Right kidney (tissue), 9 donors: ENCODE measurements around the gene NUDT8.

Experiments used
- DNase-seq: peaks from one replicate; pipeline ENCODE4 v3.0.0-alpha.2; 2016
- long read RNA-seq, 8 donors: transcript quantifications; one replicate each; lab custom pipeline, GENCODE V29; 2026

Gene NUDT8, protein sequence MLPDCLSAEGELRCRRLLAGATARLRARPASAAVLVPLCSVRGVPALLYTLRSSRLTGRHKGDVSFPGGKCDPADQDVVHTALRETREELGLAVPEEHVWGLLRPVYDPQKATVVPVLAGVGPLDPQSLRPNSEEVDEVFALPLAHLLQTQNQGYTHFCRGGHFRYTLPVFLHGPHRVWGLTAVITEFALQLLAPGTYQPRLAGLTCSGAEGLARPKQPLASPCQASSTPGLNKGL
- long read RNA-seq, donor 1, partial matches to known transcripts, result 0 of 5 reads
- long read RNA-seq, donor 1, other reads (novel, unspliced or antisense), result 0 of 5 reads
- long read RNA-seq, donor 2, transcript NUDT8-202 (4 exons, 728 nt), result major isoform, 5 of 5 reads
- long read RNA-seq, donor 2, partial matches to known transcripts, result 0 of 5 reads
- long read RNA-seq, donor 2, other reads (novel, unspliced or antisense), result 0 of 5 reads
- long read RNA-seq, donor 3, partial matches to known transcripts, result 0 of 4 reads
- long read RNA-seq, donor 3, other reads (novel, unspliced or antisense), result 0 of 4 reads
- long read RNA-seq, donor 4, partial matches to known transcripts, result 0 of 5 reads
- long read RNA-seq, donor 4, other reads (novel, unspliced or antisense), result 0 of 5 reads
- long read RNA-seq, donor 5, transcript NUDT8-202 (4 exons, 728 nt), result major isoform, 5 of 8 reads
- long read RNA-seq, donor 5, partial matches to known transcripts, result 0 of 8 reads
- long read RNA-seq, donor 5, other reads (novel, unspliced or antisense), result 0 of 8 reads
- long read RNA-seq, donor 6, partial matches to known transcripts, result 0 of 4 reads
- long read RNA-seq, donor 6, other reads (novel, unspliced or antisense), result 0 of 4 reads
- long read RNA-seq, donor 7, transcript NUDT8-202 (4 exons, 728 nt), result major isoform, 14 of 17 reads
- long read RNA-seq, donor 7, partial matches to known transcripts, result 0 of 17 reads
- long read RNA-seq, donor 7, other reads (novel, unspliced or antisense), result 0 of 17 reads
- long read RNA-seq, donor 8, transcript NUDT8-202 (4 exons, 728 nt), result major isoform, 6 of 6 reads
- long read RNA-seq, donor 8, partial matches to known transcripts, result 0 of 6 reads
- long read RNA-seq, donor 8, other reads (novel, unspliced or antisense), result 0 of 6 reads

DNA sequence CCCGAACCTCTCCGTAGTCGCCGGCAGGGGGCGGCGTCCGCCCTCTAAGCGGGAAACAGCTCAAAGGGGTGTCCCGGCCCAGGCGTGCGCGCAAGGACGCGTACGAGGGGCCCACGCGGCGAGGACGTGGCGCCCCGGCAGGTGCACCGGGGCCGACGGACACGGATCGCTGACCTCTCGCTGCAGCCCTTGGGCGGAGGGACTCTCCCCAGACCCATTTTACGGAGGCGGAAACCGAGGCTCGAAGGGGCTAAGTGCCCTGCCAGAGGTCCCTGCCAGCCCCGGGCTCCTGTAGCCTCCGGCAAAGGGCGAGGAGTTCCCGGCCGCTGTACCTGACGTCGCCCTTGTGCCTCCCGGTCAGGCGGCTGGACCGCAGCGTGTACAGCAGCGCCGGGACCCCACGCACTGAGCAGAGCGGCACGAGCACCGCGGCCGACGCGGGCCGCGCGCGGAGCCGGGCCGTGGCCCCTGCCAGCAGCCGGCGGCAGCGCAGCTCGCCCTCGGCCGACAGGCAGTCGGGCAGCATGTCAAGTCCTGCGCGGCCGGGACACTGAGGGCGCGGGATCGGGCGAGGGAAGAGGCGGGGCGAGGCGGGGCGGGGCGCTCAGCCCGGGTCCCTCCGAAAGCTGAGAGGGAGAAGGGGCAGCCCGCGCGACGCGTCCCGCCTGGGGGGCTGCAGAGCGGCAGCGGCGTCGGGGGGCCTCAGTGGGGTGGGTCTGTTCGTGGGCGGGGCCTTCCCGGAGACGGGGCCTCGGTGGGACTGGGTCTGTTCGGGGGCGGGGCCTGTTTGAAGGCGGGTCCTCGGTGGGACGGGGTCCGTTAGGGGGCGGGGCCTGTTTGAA lies at the start of gene NUDT8:
TSS of gene NUDT8 (minus strand) at position 552 of the 842 bp plus-strand sequence. CDS start at position 526, 26 bp downstream.
- DNase-seq, result peak; percentile 84

DNA sequence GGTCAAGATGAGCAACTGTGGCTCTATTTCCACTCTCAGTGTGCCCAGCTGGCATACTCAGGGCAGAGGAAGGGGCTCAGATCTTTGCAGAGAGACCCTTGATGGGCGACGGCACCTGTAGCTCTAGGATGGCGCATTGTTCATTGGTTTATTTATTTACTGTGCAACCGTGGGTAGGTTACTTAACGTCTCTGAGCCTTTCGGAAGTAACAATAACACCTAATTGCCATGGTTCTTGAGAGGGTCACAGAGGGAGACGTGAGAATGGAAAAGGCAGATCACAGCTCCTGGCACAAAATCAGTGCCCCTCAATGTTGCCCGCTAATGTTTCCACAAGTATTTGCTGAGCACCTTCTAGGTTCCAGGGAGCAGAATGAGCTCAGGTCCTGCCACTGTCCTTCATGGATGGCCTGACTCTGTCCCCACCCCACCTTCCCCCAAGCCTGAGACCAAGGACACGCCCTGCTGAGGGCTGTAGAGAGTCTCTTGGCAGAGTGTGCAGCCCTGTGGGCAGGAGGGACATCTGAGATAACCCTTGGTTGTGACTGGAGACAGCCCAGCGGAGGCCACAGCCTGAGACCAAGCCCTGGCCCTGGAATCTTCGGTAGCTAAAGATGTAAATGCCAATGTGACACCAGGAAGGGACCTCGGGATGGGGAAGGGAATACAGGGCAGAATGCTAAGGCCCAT lies 45.5 kb upstream of the NUDT8 start:
- no peak for DNase-seq

DNA sequence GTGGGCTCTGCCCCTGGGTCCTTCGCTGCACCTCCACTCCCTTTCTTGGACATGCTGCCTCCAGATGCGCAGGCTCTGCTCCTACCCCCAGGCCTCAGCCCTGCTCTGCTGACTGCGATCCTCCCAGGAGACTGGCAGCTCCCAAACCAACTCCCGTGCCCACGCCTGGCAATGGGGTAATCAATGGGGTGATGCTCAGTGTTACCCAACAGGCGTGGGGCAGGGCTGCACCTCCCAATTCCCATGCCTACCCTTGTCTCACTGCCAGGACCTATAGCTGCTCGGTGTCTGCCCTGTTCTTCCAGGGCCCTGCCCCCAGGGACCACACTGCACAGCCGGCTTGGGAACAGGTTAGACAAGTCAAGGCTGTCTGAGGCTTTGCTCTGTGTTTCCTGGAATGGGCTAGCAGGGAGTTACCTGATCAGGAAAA lies 44.7 kb upstream of the NUDT8 start, which contains the start of gene ALDH3B2:
TSS of gene ALDH3B2 (minus strand) at position 182 of the 430 bp plus-strand sequence. CDS start 7,688 bp downstream, outside the sequence.
- DNase-seq, result no peak

DNA sequence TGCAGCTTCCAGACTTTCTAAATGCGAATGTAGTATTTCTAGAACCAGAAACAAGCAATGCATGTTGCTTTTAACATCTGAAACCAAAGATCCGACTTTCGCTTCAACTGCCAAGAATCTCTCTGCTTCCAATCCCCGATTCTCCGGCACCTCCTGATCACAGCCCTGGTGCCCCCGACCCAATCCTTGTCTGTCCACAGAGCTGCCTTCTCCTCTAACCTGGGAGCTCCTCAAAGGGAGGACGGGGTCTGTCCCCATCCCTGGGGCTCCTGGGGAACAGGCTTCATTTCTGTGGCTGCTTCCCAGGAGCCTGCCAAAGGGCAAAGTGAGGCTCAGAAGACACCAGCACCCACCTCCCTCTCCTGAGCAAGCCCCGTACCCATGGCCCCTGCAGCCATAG lies 44.2 kb upstream of the NUDT8 start:
- no peak for DNase-seq

DNA sequence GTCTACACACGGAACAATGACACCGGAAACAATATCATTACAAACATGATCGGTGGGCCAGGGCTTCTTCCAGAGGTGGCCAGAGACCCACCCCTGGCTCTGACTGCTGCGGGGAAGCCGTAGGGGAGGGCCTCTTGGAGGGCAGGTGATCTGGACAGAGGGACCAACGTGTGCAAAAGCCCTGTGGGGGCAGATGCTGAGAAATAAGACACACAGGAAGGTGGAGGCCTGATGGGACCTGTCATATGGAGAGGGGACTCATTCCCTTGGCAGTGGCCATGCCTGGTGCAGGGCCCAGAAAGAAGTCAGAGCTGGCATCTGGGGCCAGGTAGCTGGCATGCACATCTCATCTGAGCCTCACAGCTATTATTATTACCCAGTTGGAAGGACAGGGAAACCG lies 43.6 kb upstream of the NUDT8 start:
- DNase-seq, result no peak

DNA sequence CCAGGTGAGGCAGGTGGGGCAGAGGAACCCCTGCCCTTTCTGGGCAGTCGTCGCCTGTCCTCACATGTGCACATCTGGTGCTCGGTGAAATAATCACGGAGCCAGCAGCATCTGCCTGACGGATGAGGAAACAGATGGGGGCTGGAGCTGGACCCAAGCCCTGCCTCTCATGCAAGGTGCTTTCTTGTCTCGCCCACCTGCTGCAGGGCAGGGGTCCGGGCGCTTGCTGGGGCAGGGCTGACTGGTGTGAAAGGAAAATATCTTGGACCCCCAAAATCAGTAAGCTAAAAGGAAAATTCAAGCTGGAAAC lies 41.4 kb upstream of the NUDT8 start:
- no peak for DNase-seq

DNA sequence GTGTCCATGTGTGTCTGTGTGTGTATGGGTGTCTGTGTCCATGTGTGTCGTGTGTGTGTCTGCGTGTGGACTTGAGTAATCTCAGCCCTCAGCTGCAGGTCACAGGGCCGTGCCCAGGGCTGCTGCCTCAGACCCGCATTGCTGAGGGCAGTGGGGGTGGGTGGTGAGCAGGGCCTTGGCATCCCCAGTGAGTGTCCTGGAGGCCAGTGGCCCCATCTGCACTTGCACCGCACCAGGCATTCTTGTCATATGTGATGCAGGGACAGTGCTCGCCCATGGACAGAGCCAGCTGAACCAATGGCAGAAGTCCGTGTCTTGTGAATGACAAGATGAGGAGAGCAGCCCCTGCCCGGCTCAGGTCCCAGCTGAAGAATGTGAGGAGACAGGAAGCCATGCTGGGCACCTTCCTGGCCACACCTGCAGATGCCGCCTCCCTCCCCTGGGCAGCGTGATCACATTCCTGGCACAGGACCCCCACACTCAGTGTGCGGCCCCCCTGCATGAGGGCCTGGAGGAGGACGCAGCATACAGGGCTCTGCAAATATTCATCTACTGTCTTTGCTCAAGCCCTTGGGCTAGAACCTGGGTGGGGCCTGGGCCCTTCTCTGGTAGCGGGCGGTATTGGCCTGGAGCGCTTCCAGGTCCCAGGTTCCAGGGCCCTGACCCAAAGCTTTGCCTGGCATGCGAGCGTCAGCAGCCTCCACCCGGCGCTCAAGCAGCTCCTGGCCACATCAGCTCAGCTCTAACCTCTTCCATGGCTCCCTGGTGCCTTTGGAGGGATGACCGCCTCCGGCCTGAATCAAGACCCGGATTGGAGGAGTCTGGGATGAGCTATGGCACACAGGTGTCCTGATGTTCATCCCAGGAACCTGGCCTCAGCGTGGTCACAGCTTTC lies 40.8 kb upstream of the NUDT8 start:
- DNase-seq, result no peak

DNA sequence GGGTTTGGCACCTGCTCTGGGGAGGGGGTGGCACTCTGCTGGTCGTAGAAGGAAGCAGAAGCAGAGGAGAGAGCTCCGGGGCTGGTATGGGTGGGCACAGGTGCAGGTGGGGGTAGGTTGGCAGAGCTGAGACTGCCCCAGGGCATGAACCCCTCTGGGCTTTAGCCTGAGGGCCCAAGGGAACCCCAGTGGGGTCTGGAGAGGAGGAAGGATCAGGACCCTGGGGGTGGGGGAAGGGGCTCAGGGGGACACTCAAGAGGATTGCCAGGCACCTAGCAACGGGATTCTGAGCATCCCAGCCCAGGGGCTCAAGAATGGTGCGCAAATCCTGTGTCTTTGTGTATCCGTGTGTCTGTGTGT lies 38.4 kb upstream of the NUDT8 start:
- no peak for DNase-seq

DNA sequence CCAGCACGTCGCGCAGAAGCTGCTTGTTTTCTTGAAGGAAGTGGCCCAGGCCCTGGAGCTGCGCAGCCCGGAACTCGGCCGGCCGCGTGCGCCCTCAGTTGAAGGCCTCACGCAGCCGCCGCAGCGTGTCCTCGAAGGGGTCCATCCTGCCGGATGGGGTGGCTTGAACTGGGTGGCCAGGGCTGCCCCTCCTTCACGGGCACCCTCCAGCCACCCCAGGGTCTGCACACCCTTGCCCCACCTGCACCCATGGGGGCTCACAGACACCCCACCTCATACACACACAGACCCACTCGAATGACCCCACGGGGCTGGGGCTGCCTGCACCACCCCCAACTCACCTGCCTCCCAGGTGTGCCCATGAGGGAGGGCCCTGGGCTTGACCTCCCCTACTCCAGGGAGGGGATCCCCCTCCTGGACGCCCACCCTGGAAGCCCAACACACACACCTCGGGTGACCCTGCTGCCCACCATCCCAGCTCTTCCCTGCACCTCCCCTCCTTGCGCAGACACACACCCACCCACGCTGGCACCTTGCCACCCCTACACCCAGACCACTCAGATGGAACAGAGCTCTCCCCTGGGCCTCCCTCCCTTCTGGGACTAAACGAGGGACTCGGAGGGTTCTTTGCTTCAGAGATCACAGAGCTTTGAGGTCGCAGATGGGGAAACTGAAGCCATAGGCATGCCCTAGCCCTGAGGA lies 37.9 kb upstream of the NUDT8 start:
- DNase-seq, result no peak

DNA sequence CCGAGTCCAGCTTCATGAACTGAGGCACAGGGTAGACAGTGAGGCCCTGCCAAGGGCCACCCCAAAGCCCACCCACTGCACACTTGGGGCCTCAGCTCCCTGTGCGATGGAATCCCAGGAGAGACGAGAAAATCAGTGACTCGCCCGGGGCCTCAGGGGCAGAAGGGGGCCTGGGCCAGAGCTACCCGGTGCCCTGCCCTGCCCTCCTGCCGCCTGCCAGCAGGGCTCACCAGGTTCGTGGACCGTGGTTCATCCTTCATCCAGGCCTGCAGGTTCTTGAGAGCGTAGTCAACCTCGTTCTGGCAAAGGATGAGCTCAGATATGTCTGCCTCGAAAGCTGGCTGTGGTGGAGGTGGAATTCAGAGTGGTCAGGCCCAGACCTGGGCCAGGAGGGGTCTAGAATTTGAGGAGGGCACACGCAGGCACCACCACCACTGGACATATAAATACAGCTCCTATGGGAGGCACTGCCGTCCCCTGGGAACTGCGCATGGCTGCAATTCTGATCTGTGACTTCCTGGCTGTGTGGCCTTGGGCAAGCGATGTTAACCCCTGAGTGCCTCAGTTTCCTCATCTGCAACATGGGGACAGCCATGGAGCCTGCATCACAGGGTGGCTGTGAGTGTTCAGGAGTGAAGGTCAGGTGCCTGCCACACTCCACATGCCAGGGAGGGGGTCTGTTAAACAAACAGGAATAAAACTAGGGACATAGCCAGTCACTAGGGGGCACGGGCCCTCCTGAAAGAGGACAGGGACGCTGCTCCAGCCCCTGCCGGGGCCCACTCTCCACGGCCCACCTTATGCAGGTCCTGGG lies 37.1 kb upstream of the NUDT8 start:
- no peak for DNase-seq

DNA sequence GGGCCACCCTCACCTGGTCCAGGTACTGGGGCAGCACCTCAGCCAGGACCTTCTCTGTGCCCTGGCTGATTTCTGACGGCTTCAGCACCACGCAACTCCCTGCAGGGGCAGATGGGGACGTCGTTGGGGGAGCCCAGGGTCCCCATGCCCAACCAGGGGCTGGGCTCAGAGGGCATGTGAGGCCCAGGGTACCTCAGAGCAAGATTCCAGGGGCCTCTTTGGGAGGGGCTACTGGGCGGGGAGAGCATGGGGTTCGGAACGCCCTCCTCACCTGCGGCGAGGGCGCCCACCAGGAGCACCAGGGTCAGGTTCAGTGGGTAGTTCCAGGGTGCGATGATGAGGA lies 36.5 kb upstream of the NUDT8 start:
- no peak for DNase-seq

DNA sequence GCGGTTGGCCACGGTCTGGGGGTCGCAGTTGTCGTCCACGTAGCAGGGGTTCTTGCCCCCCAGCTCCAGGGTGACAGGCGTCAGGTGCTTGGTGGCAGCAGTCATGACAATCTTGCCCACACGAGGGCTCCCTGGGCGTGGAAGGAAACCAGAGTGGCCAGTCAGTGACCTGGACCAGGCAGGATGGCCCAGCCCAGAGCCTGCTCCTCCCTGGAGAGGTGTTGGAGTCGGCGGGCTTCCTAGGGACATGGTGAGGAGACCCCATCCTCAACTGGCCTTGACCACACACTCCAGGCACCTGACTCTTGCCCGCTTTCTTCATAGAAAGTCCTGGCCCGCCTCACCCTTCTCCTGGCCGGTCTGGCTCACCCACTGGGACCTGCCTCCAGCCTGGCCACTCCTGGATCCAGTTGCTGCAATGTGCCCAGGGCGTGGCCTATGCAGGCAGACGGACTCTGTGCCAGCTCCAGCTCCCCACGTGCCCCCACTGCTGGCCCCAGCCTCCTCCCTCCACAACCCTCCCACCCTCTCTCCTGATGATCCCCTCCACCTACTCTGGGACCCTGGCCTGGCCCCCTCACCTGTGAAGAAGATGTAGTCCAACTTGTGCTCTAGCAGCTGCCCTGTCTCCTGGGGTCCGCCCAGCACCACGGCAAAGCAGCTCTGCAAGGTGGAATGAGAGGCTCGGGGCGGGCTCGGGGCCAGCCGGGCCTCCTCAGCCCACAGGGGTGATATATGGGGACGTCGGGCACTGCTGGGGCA lies 36.0 kb upstream of the NUDT8 start:
- no peak for DNase-seq

DNA sequence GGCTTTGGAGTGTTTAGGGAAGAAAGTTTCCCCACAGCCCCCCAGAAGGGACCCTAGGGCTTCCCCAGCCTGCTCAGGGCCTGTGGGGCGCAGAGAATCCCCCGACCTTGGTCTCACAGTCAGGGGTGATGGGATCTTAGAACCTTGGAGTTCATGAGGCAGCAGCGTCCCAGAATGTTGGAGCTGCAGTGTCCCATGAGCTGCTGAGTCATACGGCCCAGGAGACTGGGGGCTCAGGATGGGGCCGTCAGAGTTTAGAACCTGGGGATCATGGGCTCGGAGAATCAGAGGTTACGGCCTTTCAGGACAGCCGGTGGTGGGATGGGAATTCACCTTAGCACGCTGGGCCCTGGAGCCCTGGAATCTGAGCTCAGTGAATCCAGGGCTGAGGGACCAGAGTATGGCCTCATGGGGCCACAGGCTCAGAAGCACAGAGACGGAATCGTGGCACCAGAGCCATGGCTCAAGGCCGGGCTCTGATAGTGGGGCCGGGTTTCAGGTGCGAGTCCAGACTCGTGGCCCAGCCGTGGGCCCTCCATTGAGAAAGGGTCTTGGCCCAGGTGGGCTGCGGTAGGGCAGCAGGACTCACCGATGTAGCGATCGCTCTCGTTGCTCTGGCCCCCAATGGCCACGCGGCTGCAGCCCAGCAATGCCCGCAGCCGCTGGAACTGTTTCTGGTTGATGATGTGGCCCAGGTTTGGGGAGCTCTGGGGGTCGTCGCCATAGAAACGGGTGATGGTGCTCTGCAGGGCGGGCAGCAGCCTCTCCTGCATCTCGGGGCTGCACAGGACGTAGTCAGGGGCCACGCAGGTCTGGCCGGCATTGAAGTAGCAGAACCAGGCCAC lies 35.2 kb upstream of the NUDT8 start:
- DNase-seq, result no peak

DNA sequence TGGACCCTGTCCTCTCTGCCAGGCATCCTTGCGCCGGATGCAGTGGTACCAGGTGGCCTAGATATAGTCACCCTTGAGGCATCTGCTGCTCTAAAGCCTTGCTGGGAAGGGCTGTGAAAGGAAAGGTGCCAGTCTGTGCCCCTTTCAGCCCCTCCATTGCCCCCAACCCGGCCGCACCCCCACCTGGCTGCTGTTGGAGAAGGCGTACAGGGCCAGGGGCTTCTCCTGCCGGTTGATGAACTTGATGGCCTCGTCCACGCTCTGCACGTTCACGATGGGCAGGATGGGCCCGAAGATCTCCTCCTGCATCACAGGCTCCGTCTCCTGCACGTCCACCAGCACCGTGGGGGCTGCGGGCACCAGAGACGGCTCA lies 34.5 kb upstream of the NUDT8 start:
- no peak for DNase-seq

DNA sequence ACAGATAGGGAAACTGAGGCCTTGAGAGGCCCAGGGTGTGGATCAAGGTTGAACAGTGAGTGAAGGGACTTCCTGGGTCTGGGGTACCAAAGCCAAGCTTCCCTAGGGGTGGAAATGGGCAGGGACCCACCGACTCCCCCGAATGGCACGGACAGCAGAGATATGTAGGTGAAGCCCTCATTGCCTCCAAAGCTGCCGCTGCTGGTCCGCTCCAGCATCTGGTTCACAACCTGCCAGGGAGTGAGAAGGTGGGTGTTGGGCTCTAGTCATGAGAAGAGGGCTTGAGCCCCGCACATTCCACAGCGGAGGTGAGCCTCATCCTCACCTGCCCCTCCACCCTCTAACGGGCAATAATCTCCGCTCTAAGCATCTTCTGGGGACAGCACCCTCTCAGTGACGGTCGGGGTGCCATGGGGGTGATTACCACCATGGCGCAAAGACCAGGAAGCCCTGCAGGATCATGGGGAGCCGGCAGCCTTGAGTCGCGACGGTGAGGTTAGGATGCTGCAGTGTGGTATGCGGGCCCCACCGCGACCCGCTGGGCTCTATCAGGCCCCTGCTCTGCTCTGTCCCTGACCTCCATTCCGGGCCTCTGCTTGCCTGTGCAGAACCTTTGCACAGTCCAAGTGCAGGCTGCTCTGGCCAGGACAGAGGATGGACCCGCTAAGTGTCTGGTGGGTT lies 33.9 kb upstream of the NUDT8 start:
- no peak for DNase-seq

DNA sequence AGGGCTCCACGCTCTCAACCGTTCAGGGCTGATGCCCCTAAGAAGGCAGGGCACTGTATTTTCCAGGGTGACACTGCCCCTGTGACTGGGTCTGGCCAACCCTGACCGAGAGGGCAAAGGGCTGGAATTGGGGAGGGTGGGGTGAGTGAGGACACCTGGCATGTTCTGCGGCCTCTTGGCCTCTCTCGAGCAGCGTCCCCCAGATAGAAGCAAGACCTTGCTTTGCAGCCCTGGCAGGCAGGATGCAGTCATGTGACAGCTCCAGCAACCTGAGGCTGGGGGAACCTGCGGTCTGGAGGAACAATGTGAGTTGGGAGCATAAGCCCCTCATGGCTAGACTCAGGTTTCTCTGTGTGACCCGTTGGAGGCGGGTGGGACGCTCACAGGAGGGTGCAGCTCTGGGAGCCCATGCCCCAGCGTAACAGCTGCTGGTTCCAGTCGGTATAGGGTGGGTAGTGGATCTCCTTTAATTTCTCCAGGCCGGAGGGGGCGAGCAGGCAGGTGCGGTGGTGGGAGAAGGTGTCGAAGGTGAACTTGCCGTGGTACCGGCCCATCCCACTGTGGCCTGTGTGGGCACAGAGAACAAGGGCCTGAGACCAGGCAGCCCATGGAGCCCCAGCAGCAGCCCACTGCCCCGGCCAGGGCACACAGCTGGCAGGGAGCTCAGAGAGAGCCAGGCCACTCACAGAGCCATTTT lies 33.2 kb upstream of the NUDT8 start:
- no peak for DNase-seq
